ENCODE data around the gene SAMSN1. TPM values are rescaled to one million over a fixed set of nuclear protein-coding genes. Genes with fewer than 3 reads are reported as not detected.

The SAMSN1 gene
- total and polyA plus RNA-seq, 9 of the 15 experiments (the other 6 are each of a cell fraction or from before 2014, with no cell fraction given): 101 to 223 (median 159) TPM

DNA sequence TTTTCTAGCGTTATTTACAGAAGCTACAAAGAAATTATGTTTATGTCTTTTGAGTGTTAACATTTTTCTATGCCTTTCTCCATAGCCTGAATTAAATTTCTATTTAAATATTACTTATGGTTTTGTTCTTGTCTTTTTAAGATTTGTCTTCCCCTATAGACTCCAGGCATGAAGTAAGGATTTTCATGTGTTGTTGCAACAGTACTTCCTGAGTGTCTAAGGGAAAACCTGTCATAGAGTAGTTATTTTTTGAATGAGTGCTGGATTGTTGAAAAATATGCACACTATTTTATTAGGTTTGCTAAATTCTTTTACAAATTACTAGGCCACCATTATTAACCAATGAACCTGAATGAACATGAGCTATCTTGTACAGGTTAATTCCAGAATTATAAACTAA lies 27.1 kb downstream of the SAMSN1 start (continued):
- TF ChIP-seq, protein P1, sequence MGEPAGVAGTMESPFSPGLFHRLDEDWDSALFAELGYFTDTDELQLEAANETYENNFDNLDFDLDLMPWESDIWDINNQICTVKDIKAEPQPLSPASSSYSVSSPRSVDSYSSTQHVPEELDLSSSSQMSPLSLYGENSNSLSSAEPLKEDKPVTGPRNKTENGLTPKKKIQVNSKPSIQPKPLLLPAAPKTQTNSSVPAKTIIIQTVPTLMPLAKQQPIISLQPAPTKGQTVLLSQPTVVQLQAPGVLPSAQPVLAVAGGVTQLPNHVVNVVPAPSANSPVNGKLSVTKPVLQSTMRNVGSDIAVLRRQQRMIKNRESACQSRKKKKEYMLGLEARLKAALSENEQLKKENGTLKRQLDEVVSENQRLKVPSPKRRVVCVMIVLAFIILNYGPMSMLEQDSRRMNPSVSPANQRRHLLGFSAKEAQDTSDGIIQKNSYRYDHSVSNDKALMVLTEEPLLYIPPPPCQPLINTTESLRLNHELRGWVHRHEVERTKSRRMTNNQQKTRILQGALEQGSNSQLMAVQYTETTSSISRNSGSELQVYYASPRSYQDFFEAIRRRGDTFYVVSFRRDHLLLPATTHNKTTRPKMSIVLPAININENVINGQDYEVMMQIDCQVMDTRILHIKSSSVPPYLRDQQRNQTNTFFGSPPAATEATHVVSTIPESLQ (CRISPR knock-in tag; IDR thresholded peaks at IDR 0.05): no peak
- TF ChIP-seq FOXP4 (CRISPR knock-in tag; IDR thresholded peaks at IDR 0.05; ENCODE audit: borderline replicate concordance) (no peak), ZNF146 (CRISPR knock-in tag; IDR thresholded peaks at IDR 0.05; ENCODE audit: unreplicated experiment) (no peak), DPF2 (IDR thresholded peaks at IDR 0.05) (no peak)
- TF ChIP-seq, protein P2, sequence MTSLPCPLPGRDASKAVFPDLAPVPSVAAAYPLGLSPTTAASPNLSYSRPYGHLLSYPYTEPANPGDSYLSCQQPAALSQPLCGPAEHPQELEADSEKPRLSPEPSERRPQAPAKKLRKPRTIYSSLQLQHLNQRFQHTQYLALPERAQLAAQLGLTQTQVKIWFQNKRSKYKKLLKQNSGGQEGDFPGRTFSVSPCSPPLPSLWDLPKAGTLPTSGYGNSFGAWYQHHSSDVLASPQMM (CRISPR knock-in tag; IDR thresholded peaks at IDR 0.05): no peak
- TF ChIP-seq, protein P3, sequence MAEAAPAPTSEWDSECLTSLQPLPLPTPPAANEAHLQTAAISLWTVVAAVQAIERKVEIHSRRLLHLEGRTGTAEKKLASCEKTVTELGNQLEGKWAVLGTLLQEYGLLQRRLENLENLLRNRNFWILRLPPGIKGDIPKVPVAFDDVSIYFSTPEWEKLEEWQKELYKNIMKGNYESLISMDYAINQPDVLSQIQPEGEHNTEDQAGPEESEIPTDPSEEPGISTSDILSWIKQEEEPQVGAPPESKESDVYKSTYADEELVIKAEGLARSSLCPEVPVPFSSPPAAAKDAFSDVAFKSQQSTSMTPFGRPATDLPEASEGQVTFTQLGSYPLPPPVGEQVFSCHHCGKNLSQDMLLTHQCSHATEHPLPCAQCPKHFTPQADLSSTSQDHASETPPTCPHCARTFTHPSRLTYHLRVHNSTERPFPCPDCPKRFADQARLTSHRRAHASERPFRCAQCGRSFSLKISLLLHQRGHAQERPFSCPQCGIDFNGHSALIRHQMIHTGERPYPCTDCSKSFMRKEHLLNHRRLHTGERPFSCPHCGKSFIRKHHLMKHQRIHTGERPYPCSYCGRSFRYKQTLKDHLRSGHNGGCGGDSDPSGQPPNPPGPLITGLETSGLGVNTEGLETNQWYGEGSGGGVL (CRISPR knock-in tag; IDR thresholded peaks at IDR 0.05): no peak

Measured in K562 (cell line).